ENCODE measurements around the gene ACCS.

GRCh38 chr11:44090539-44090938 lies 24.5 kb downstream of the ACCS start:
- TF ChIP-seq POLR2A (IDR thresholded peaks at IDR 0.05) (no peak), CTCF (IDR thresholded peaks at IDR 0.05) (no peak), EP300 (IDR thresholded peaks at IDR 0.05) (no peak), POLR2AphosphoS5 (IDR thresholded peaks at IDR 0.05) (no peak)

All from suprapubic skin (tissue), 4 donors.